Measurements from ENCODE around the gene DFFB.

DFFB gene

DNA sequence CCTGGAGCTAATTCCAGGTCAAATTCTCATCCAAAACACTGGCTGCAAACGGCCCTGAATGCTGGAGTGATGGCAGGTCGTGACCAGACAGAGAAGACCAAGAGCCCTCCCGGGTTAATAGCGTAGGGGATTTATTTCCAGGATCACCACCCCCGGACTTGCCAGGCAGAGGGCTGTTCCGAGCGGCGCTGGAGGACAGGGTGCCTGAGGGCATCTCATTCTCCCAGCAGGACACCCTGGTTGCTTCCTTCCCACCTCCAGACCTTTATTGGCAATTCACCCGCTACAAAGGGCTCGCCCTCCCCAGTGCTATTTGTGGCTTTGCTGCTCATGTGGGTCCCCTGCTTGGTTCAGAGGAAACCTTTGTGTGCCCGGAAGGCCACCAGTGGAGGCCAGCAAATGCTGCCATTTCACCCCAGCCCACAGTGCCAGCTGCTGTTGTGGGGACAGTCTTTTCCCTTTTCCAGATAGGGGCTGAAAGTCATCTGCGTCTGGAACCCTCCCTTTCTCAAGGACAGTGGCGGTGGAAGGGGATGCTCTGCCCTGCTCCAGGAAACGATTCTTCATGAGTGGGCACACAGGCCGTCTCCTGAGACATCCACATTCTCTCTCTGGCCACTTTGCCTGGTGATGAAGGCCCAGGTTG, 61.8 kb downstream of the DFFB start:
- ChIA-PET POLR2A (no interaction called here), CTCF (no interaction called here)
- no peak for DNase-seq (ENCODE audit: extremely low spot score)

DNA sequence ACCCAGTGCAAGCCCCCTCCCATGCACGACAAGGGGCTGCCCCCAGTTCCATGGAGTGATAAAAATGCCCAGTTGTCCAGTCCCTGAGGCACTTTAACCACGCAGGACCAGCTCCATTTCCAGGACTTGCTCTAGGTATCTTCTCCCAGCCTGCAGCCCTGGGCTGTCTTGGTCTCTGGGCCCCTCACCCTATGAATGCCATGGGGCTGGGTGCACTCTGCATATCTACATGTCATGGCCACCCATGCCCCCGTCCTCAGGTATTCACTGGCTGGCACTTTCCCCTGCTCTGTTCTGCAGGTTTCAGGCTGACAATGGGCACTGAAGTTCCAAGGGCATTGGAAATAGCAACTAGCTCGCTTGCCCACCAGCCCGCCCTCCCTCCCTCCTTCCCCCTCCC, 62.4 kb downstream of the DFFB start:
- POLR2A ChIA-PET, result interaction anchor here (0.7 kb wide), 1 partner anchor 398 kb away, joined by 3 read pairs; no protein-coding TSS in a partner anchor
- CTCF ChIA-PET, result no interaction called here
- no peak for TF ChIP-seq SP1 (IDR thresholded peaks at IDR 0.05)
- TF ChIP-seq TARDBP (IDR thresholded peaks at IDR 0.05), result no peak
- TF ChIP-seq ZNF384 (IDR thresholded peaks at IDR 0.05), result no peak
- TF ChIP-seq FOXA1 (IDR thresholded peaks at IDR 0.05), result no peak
- TF ChIP-seq FOXM1 (IDR thresholded peaks at IDR 0.05; ENCODE audit: borderline replicate concordance), result no peak
- TF ChIP-seq LEF1 (IDR thresholded peaks at IDR 0.05; ENCODE audit: borderline replicate concordance), result no peak
- TF ChIP-seq BHLHE40 (IDR thresholded peaks at IDR 0.05; ENCODE audit: borderline replicate concordance), result no peak
- TF ChIP-seq FOXK2 (IDR thresholded peaks at IDR 0.05), result no peak
- no peak for TF ChIP-seq CTBP1 (IDR thresholded peaks at IDR 0.05; ENCODE audit: borderline replicate concordance)
- TF ChIP-seq L3MBTL2 (conservative IDR thresholded peaks at IDR 0.05), result no peak
- no peak for TF ChIP-seq SUZ12 (IDR thresholded peaks at IDR 0.05)
- no peak for TF ChIP-seq ELF4 (IDR thresholded peaks at IDR 0.05)
- TF ChIP-seq NFRKB (IDR thresholded peaks at IDR 0.05), result no peak
- TF ChIP-seq, protein P1, sequence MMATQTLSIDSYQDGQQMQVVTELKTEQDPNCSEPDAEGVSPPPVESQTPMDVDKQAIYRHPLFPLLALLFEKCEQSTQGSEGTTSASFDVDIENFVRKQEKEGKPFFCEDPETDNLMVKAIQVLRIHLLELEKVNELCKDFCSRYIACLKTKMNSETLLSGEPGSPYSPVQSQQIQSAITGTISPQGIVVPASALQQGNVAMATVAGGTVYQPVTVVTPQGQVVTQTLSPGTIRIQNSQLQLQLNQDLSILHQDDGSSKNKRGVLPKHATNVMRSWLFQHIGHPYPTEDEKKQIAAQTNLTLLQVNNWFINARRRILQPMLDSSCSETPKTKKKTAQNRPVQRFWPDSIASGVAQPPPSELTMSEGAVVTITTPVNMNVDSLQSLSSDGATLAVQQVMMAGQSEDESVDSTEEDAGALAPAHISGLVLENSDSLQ (IDR thresholded peaks at IDR 0.05), result no peak
- no peak for DNase-seq (ENCODE audit: extremely low spot score)

More for the DNA sequence above, 61.8 kb downstream of the DFFB start:
- TF ChIP-seq NFRKB (IDR thresholded peaks at IDR 0.05), result no peak
- no peak for TF ChIP-seq TARDBP (IDR thresholded peaks at IDR 0.05)
- no peak for TF ChIP-seq L3MBTL2 (conservative IDR thresholded peaks at IDR 0.05)
- TF ChIP-seq FOXK2 (IDR thresholded peaks at IDR 0.05), result no peak
- TF ChIP-seq ELF4 (IDR thresholded peaks at IDR 0.05), result no peak

DNA sequence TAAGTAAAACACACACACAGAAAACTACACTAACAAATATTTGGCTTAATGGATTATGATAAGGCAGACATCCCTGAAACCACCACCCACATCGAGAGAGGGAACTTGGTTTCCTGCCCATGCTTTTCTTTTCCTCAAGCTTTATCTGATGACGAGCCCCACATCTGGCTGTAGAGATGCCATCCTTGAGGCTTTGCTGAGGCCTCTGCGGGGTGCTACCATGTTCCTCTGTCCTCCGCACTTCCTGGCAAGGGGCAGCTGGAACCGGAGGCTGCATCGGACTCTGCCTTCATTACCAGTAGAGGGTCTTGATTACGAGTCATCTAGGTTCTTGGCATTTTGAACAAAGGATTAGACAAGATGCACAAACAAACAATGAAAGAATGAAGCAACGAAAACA, 64.5 kb downstream of the DFFB start:
- POLR2A ChIA-PET, result no interaction called here
- no peak for TF ChIP-seq ZNF384 (IDR thresholded peaks at IDR 0.05)
- TF ChIP-seq ARNT (IDR thresholded peaks at IDR 0.05), result no peak
- TF ChIP-seq, protein P1 (IDR thresholded peaks at IDR 0.05), result no peak
- TF ChIP-seq HDGF (IDR thresholded peaks at IDR 0.05; ENCODE audit: borderline replicate concordance), result no peak
- no peak for TF ChIP-seq ELF4 (IDR thresholded peaks at IDR 0.05)
- TF ChIP-seq CTBP1 (IDR thresholded peaks at IDR 0.05; ENCODE audit: borderline replicate concordance), result no peak
- no peak for TF ChIP-seq BHLHE40 (IDR thresholded peaks at IDR 0.05; ENCODE audit: borderline replicate concordance)
- TF ChIP-seq NFRKB (IDR thresholded peaks at IDR 0.05), result no peak
- TF ChIP-seq SUZ12 (IDR thresholded peaks at IDR 0.05), result no peak
- no peak for TF ChIP-seq FOXK2 (IDR thresholded peaks at IDR 0.05)
- no peak for TF ChIP-seq L3MBTL2 (conservative IDR thresholded peaks at IDR 0.05)
- TF ChIP-seq FOXA1 (IDR thresholded peaks at IDR 0.05), result no peak
- TF ChIP-seq LEF1 (IDR thresholded peaks at IDR 0.05; ENCODE audit: borderline replicate concordance), result no peak
- no peak for TF ChIP-seq TARDBP (IDR thresholded peaks at IDR 0.05)
- TF ChIP-seq SP1 (IDR thresholded peaks at IDR 0.05), result no peak
- TF ChIP-seq FOXM1 (IDR thresholded peaks at IDR 0.05; ENCODE audit: borderline replicate concordance), result no peak
- no peak for DNase-seq (ENCODE audit: extremely low spot score)
- CTCF ChIA-PET, result interaction anchor here (0.6 kb wide), 1 partner anchor 76 kb away, joined by 3 read pairs; no protein-coding TSS in a partner anchor

DNA sequence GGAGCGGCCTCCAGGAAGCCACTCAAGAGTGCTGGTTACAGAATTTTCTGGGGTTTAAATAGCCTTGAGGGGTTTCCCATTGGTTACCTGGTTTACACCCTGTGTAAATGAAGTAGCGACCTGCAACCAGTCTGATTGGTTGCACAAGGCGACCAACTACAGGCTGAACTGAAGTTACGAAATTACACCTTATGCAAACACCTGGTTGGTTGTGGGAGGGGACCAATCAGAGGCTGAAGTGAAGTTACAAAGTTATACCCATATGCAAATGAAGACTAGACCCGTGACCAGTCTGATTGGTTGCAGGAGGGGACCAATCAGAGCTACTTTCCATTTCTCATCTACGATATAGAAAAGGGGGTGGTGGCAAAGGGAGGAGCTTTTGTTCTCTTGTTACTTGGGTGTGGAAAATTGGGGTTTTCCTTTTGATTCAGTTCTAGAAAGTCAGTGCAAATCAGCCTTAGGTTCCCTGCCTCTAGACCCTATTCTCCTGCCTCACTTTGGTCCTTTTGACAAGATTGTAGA, 65.0 kb downstream of the DFFB start:
- CTCF ChIA-PET, result interaction anchor here (0.6 kb wide), 1 partner anchor 76 kb away, joined by 3 read pairs; no protein-coding TSS in a partner anchor
- TF ChIP-seq, protein P1 (IDR thresholded peaks at IDR 0.05), result no peak
- TF ChIP-seq ARNT (IDR thresholded peaks at IDR 0.05) (no peak), SUZ12 (IDR thresholded peaks at IDR 0.05) (no peak), BHLHE40 (IDR thresholded peaks at IDR 0.05; ENCODE audit: borderline replicate concordance) (no peak), ELF4 (IDR thresholded peaks at IDR 0.05) (no peak), SP1 (IDR thresholded peaks at IDR 0.05) (no peak), L3MBTL2 (conservative IDR thresholded peaks at IDR 0.05) (no peak), LEF1 (IDR thresholded peaks at IDR 0.05; ENCODE audit: borderline replicate concordance) (no peak), FOXA1 (IDR thresholded peaks at IDR 0.05) (no peak), HDGF (IDR thresholded peaks at IDR 0.05; ENCODE audit: borderline replicate concordance) (no peak), FOXK2 (IDR thresholded peaks at IDR 0.05) (no peak), ZNF384 (IDR thresholded peaks at IDR 0.05) (no peak), NFRKB (IDR thresholded peaks at IDR 0.05) (no peak), TARDBP (IDR thresholded peaks at IDR 0.05) (no peak), FOXM1 (IDR thresholded peaks at IDR 0.05; ENCODE audit: borderline replicate concordance) (no peak)
- no peak for DNase-seq (ENCODE audit: extremely low spot score)
- POLR2A ChIA-PET, result no interaction called here

DNA sequence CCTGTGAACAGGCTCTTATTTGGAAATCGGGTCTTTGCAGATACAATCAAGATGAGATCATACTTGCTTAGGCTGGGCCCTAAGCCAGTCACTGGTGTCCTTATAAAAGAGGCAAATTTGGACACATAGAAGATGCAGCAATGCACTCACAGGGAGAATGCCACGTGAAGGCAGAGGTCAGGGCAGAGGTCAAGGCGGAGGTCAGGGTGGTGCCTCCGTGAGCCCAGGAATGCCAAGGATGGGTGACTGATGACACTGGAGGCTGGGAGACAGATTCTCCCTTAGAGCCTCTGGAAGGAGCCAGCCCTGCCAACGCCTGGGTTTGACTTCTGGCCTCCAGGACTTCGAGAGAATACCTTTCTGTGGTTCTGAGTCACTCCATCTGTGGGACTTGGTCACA, 65.6 kb downstream of the DFFB start:
- DNase-seq (ENCODE audit: extremely low spot score), result no peak
- ChIA-PET CTCF (no interaction called here), POLR2A (no interaction called here)
- TF ChIP-seq SUZ12 (IDR thresholded peaks at IDR 0.05) (no peak), SP1 (IDR thresholded peaks at IDR 0.05) (no peak), ZNF384 (IDR thresholded peaks at IDR 0.05) (no peak), FOXM1 (IDR thresholded peaks at IDR 0.05; ENCODE audit: borderline replicate concordance) (no peak), TARDBP (IDR thresholded peaks at IDR 0.05) (no peak), NFRKB (IDR thresholded peaks at IDR 0.05) (no peak), FOXK2 (IDR thresholded peaks at IDR 0.05) (no peak)
